Spleen (tissue), 11 donors: Measurements from ENCODE around the gene ACTN1. TPM values are rescaled to one million over a fixed set of nuclear protein-coding genes. Genes with fewer than 3 reads are reported as not detected.
"Not testable (repeated sequence)": the region's sequence is repeated elsewhere in the genome, so short reads cannot be mapped to it uniquely, and the experiment has no call there.

Experiments used
- DNase-seq: peaks from one replicate; pipeline ENCODE4 v3.0.0-alpha.2; 2020
- H3K27ac ChIP-seq, 8 donors: fragments of 200-600 bp; sonication (generic) in 7 of 8; 1 replicate in 4 of 8; 2 replicates in 4 of 8; pipeline versions ENCODE4 v1.5.0 to v1.8.0; 2016 to 2021; ENCODE audit warnings: inconsistent platforms in 4 of 8, mild to moderate bottlenecking in 4 of 8, moderate library complexity in 1 of 8
- H3K27me3 ChIP-seq, 7 donors: fragments of 200-600 bp; sonication (generic) in 6 of 7; replicated peaks in 1 of 7; 1 replicate in 4 of 7; 2 replicates in 3 of 7; pipeline versions ENCODE4 v1.5.0 to v1.8.0; 2016 to 2021; ENCODE audit warnings: inconsistent platforms in 3 of 7, mild to moderate bottlenecking in 1 of 7
- H3K36me3 ChIP-seq, 6 donors: fragments of 200-600 bp; sonication (generic) in 5 of 6; 1 replicate in 4 of 6; 2 replicates in 2 of 6; pipeline versions ENCODE4 v1.5.0 to v1.8.0; 2016 to 2021; ENCODE audit warnings: inconsistent platforms in 2 of 6
- H3K4me1 ChIP-seq, 6 donors: fragments of 200-600 bp; sonication (generic) in 5 of 6; 1 replicate in 3 of 6; 2 replicates in 3 of 6; pipeline versions ENCODE4 v1.5.0 to v1.8.0; 2016 to 2021; ENCODE audit warnings: inconsistent platforms in 3 of 6
- H3K4me3 ChIP-seq, 8 donors: fragments of 200-600 bp; sonication (generic) in 7 of 8; 1 replicate in 4 of 8; 2 replicates in 4 of 8; pipeline versions ENCODE4 v1.5.0 to v1.8.0; 2016 to 2021; ENCODE audit warnings: inconsistent platforms in 4 of 8, mild to moderate bottlenecking in 4 of 8, moderate library complexity in 2 of 8
- H3K9me3 ChIP-seq, 8 donors: fragments of 200-600 bp; sonication (generic) in 7 of 8; 1 replicate in 4 of 8; 2 replicates in 4 of 8; pipeline versions ENCODE4 v1.5.0 to v1.8.0; 2016 to 2021; ENCODE audit warnings: inconsistent platforms in 4 of 8
- POLR2A ChIP-seq, 3 donors: fragments of 450-650 bp; IDR thresholded peaks; one replicate each; pipeline ENCODE4 v1.5.1; 2017; ENCODE audit warnings: antibody characterized with exemption in 3 of 3, mild to moderate bottlenecking in 1 of 3
- POLR2AphosphoS5 ChIP-seq, 3 donors: sonication (generic); formaldehyde crosslinking; IDR thresholded peaks; one replicate each; pipeline ENCODE4 v1.5.1; 2017; ENCODE audit warnings: antibody characterized with exemption in 3 of 3
- WGBS, 5 donors: extraction: QIAGEN DNeasy Blood & Tissue Kit in 3 of 5; methylation state at CpG; one replicate each; pipeline versions ENCODE4 v1.1.5 to v1.1.7; 2013 to 2018; 5-methylcytosine and 5-hydroxymethylcytosine counted together
- intact Hi-C: fragments of 100-400 bp; cut with DNase I; formaldehyde crosslinking; loops from one replicate; pipeline ENCODE4 v1.15.0; 2023; ENCODE audit warnings: low total_unique reads
- polyA plus RNA-seq, 3 donors: library from polyadenylated mRNA; stranded (reverse); fragments of 200-250 nt; gene quantifications; one replicate each; pipeline ENCODE4 v1.2.1, GENCODE V29; 2013
- total RNA-seq, 7 donors: library from RNA; depleted of rRNA in 3 of 7; stranded (reverse); fragments of >200 nt in 3 of 7; fragmentation: NEBNext Ultra II Directional in 4 of 7; extraction: Animal tissue kit (Norgen Biotek cat#: 25700) in 4 of 7; gene quantifications; one replicate each; pipeline versions ENCODE4 v1.1.0 to v1.2.1, GENCODE V29; 2016 to 2021
- TF ChIP-seq, protein P1 (sequence below), 11 experiments: fragments of 200-600 bp in 7 of 11; fragments of 450-650 bp in 4 of 11; sonication (generic) in 4 of 11; IDR thresholded peaks in 8 of 11; conservative IDR thresholded peaks in 3 of 11; 1 replicate in 7 of 11; 2 replicates in 4 of 11; pipeline versions ENCODE4 v1.4.0 to v1.8.0; 2016 to 2021; ENCODE audit warnings: antibody characterized with exemption in 11 of 11, inconsistent platforms in 4 of 11, mild to moderate bottlenecking in 1 of 11
- donor health status: healthy with polysubstance abuse.
- donor health status: DM: no; HTN: no; CAD: no; lungs with moderate emphysema.
- donor health status: DM: no; HTN: no; CAD: no.
- donor health status: Bipolar disorder and iron deficiency.
- donor health status: healthy.
- donor health status: DM: no; HTN: no; CAD: no.
- donor health status: DM: yes; HTN: yes; CAD: no.

The ACTN1 gene
- total and polyA plus RNA-seq, 10 donors, result 15.4 to 315 (median 95.4) TPM

- no peak for DNase-seq
- TF ChIP-seq, protein P1, sequence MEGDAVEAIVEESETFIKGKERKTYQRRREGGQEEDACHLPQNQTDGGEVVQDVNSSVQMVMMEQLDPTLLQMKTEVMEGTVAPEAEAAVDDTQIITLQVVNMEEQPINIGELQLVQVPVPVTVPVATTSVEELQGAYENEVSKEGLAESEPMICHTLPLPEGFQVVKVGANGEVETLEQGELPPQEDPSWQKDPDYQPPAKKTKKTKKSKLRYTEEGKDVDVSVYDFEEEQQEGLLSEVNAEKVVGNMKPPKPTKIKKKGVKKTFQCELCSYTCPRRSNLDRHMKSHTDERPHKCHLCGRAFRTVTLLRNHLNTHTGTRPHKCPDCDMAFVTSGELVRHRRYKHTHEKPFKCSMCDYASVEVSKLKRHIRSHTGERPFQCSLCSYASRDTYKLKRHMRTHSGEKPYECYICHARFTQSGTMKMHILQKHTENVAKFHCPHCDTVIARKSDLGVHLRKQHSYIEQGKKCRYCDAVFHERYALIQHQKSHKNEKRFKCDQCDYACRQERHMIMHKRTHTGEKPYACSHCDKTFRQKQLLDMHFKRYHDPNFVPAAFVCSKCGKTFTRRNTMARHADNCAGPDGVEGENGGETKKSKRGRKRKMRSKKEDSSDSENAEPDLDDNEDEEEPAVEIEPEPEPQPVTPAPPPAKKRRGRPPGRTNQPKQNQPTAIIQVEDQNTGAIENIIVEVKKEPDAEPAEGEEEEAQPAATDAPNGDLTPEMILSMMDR (IDR thresholded peaks at IDR 0.05 in 8 of 11, conservative IDR thresholded peaks at IDR 0.05 in 3 of 11), result no peak
- TF ChIP-seq POLR2AphosphoS5 (IDR thresholded peaks at IDR 0.05) (no peak), POLR2A (IDR thresholded peaks at IDR 0.05) (no peak)
- intact Hi-C loops, result no loop called here
- no peaks in the 10 kb centered on the region for H3K36me3 ChIP-seq
- H3K4me1 ChIP-seq, result no peaks in the 10 kb centered on the region
- H3K27ac ChIP-seq, result no peak overlapping the region
- no peaks in the 10 kb centered on the region for H3K27me3 ChIP-seq
- 64 to 86% (median 76%) methylated on average over 7 of the region's 7 CpGs for WGBS, 5 donors
- no peak overlapping the region for H3K4me3 ChIP-seq
- H3K9me3 ChIP-seq, result peaks cover 0 to 18% (median 11%) of the 10 kb centered on the region in 8 donors
Measured at GRCh38 chr14:68854421-68854820, 124.7 kb downstream of the ACTN1 start.

- no peak overlapping the region for H3K4me3 ChIP-seq
- no peak for TF ChIP-seq POLR2A (IDR thresholded peaks at IDR 0.05)
- TF ChIP-seq, protein P1 (IDR thresholded peaks at IDR 0.05 in 8 of 11, conservative IDR thresholded peaks at IDR 0.05 in 3 of 11), result no peak
- WGBS, 5 donors, result 81 to 92% (median 88%) methylated on average over 6 of the region's 6 CpGs
- H3K36me3 ChIP-seq, result no peaks in the 10 kb centered on the region
- H3K27ac ChIP-seq, result no peak overlapping the region
- no peaks in the 10 kb centered on the region for H3K27me3 ChIP-seq
- no peak for DNase-seq
- no peaks in the 10 kb centered on the region for H3K4me1 ChIP-seq
- intact Hi-C loops, result no loop called here
- peaks cover 0 to 18% (median 11%) of the 10 kb centered on the region in 8 donors for H3K9me3 ChIP-seq
Measured at GRCh38 chr14:68853749-68854148, 125.4 kb downstream of the ACTN1 start.

DNA sequence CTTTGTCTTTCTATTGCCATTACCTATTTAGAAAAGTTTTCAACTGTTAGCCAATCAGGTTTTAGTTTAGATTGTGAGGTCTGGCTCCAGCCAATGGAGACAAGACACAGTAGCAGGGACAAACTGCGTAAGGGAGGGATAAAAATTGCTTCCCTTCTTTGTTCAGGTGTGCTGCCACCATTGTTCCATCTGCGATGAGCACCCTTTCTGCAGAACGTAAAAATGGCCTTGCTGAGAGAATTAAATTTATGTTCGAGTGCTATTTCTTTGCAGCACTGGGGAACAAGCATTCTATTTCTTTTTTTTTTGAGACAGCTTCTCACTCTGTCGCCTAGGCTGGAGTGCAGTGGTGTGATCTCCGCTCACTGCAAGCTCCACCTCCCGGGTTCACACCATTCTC, 126.6 kb downstream of the ACTN1 start:
- intact Hi-C loops, H3K27me3 ChIP-seq, H3K36me3 ChIP-seq, H3K4me3 ChIP-seq, DNase-seq, H3K4me1 ChIP-seq, H3K27ac ChIP-seq: not testable (repeated sequence)
- WGBS, 5 donors, result 82 to 98% (median 96%) methylated on average over 7 of the region's 7 CpGs
- peaks cover 0 to 18% (median 11%) of the 10 kb centered on the region in 8 donors for H3K9me3 ChIP-seq

GRCh38 chr14:68851078-68851477, 128.0 kb downstream of the ACTN1 start:
- no peak overlapping the region for H3K4me3 ChIP-seq
- H3K36me3 ChIP-seq, result no peaks in the 10 kb centered on the region
- no peaks in the 10 kb centered on the region for H3K4me1 ChIP-seq
- TF ChIP-seq POLR2AphosphoS5 (IDR thresholded peaks at IDR 0.05), result no peak
- TF ChIP-seq POLR2A (IDR thresholded peaks at IDR 0.05), result no peak
- TF ChIP-seq, protein P1 (IDR thresholded peaks at IDR 0.05 in 8 of 11, conservative IDR thresholded peaks at IDR 0.05 in 3 of 11), result no peak
- no peak overlapping the region for H3K27ac ChIP-seq
- DNase-seq, result no peak
- H3K9me3 ChIP-seq, result peaks cover 0 to 18% (median 11%) of the 10 kb centered on the region in 8 donors
- 77 to 91% (median 81%) methylated on average over 5 of the region's 5 CpGs for WGBS, 5 donors
- intact Hi-C loops, result no loop called here
- H3K27me3 ChIP-seq, result no peaks in the 10 kb centered on the region

- intact Hi-C loops, result no loop called here
- H3K4me1 ChIP-seq, result peaks cover 0 to 2% (median under 1%) of the 10 kb centered on the region in 6 donors
- no peak overlapping the region for H3K27ac ChIP-seq
- 85 to 97% (median 91%) methylated on average over 3 of the region's 3 CpGs for WGBS, 5 donors
- no peak for TF ChIP-seq POLR2A (IDR thresholded peaks at IDR 0.05)
- no peak for TF ChIP-seq POLR2AphosphoS5 (IDR thresholded peaks at IDR 0.05)
- TF ChIP-seq, protein P1 (IDR thresholded peaks at IDR 0.05 in 8 of 11, conservative IDR thresholded peaks at IDR 0.05 in 3 of 11), result no peak
- no peaks in the 10 kb centered on the region for H3K36me3 ChIP-seq
- H3K27me3 ChIP-seq, result no peaks in the 10 kb centered on the region
- H3K9me3 ChIP-seq, result peaks cover 0 to 18% (median 11%) of the 10 kb centered on the region in 8 donors
- H3K4me3 ChIP-seq, result no peak overlapping the region
- DNase-seq, result no peak
Measured at GRCh38 chr14:68849416-68849815, 129.7 kb downstream of the ACTN1 start.
